GM18519 (cell line): ENCODE measurements around the gene CROCC.
"Not testable (repeated sequence)": the region's sequence is repeated elsewhere in the genome, so short reads cannot be mapped to it uniquely, and the experiment has no call there.

Source experiments
- ATAC-seq: cut with Tn5 transposase; IDR thresholded peaks from one replicate; pipeline ENCODE4 v1.9.1; 2021; ENCODE audit warnings: mild to moderate bottlenecking, moderate library complexity; ENCODE audit not compliant: unreplicated experiment, low FRiP score

Gene CROCC

GRCh38 chr1:16913833-16914662, 7.7 kb upstream of the CROCC start:
- ATAC-seq = peak; percentile 56

GRCh38 chr1:16914928-16915626, 6.7 kb upstream of the CROCC start:
- not testable (repeated sequence) for ATAC-seq

GRCh38 chr1:16915627-16915973, 6.1 kb upstream of the CROCC start:
- ATAC-seq = no peak

GRCh38 chr1:16916036-16916880, 5.5 kb upstream of the CROCC start:
- ATAC-seq = not testable (repeated sequence)

GRCh38 chr1:16918371-16918770, 3.4 kb upstream of the CROCC start:
- no peak for ATAC-seq

GRCh38 chr1:16918936-16919665, 2.6 kb upstream of the CROCC start:
- not testable (repeated sequence) for ATAC-seq

- ATAC-seq = no peak
These were observed 780 bp upstream of the CROCC start for GRCh38 chr1:16920951-16921350.

GRCh38 chr1:16922466-16922865, 735 bp downstream of the CROCC start:
- no peak for ATAC-seq

GRCh38 chr1:16922885-16923431, 1.2 kb downstream of the CROCC start:
- ATAC-seq = no peak

GRCh38 chr1:16924216-16924918, 2.6 kb downstream of the CROCC start:
- no peak for ATAC-seq

- ATAC-seq = no peak
These were observed 3.3 kb downstream of the CROCC start for GRCh38 chr1:16924919-16925477.

- ATAC-seq = no peak
These were observed 4.1 kb downstream of the CROCC start for GRCh38 chr1:16925635-16926490.

GRCh38 chr1:16926491-16927073, 4.9 kb downstream of the CROCC start:
- ATAC-seq = no peak

- ATAC-seq = no peak
These were observed 5.5 kb downstream of the CROCC start for GRCh38 chr1:16927256-16927655.

GRCh38 chr1:16927711-16928485, 6.2 kb downstream of the CROCC start:
- ATAC-seq = no peak

- ATAC-seq = not testable (repeated sequence)
These were observed 7.7 kb downstream of the CROCC start for GRCh38 chr1:16929146-16930041.
